Ishikawa (cell line): Measurements from ENCODE around the gene PKN2.

Experiments
- CEBPB ChIP-seq: IDR thresholded peaks from 2 replicates; pipeline ENCODE4 v1.6.1; 2012
- CREB1 ChIP-seq: IDR thresholded peaks from 2 replicates; pipeline ENCODE4 v1.6.1; 2012; ENCODE audit warnings: low read depth
- EGR1 ChIP-seq: IDR thresholded peaks from 2 replicates; pipeline ENCODE4 v1.6.1; 2012
- EP300 ChIP-seq: IDR thresholded peaks from 2 replicates; pipeline ENCODE4 v1.6.1; 2012; ENCODE audit warnings: borderline replicate concordance
- FOXM1 ChIP-seq: IDR thresholded peaks from 2 replicates; pipeline ENCODE4 v1.6.1; 2012; ENCODE audit warnings: low read depth, borderline replicate concordance
- MAX ChIP-seq: IDR thresholded peaks from 2 replicates; pipeline ENCODE4 v1.6.1; 2012
- NFIC ChIP-seq: IDR thresholded peaks from 2 replicates; pipeline ENCODE4 v1.6.1; 2012
- RAD21 ChIP-seq: IDR thresholded peaks from 2 replicates; pipeline ENCODE4 v1.6.1; 2012; ENCODE audit warnings: low read depth
- TAF1 ChIP-seq: IDR thresholded peaks from 2 replicates; pipeline ENCODE4 v1.6.1; 2012; ENCODE audit warnings: low read depth, mild to moderate bottlenecking
- TCF12 ChIP-seq: IDR thresholded peaks from 2 replicates; pipeline ENCODE4 v1.6.1; 2012; ENCODE audit warnings: low read depth
- TEAD4 ChIP-seq: IDR thresholded peaks from 2 replicates; pipeline ENCODE4 v1.6.1; 2012
- YY1 ChIP-seq: IDR thresholded peaks from 2 replicates; pipeline ENCODE4 v1.6.1; 2012; ENCODE audit warnings: low read depth
- ZBTB7A ChIP-seq: IDR thresholded peaks from 2 replicates; pipeline ENCODE4 v1.6.1; 2012; ENCODE audit warnings: low read depth
- TF ChIP-seq, protein P1 (sequence below): IDR thresholded peaks from 2 replicates; pipeline ENCODE4 v1.6.1; 2012
- TF ChIP-seq, protein P2 (sequence below): IDR thresholded peaks from 2 replicates; pipeline ENCODE4 v1.6.1; 2012; ENCODE audit warnings: low read depth, mild to moderate bottlenecking

PKN2 gene

DNA sequence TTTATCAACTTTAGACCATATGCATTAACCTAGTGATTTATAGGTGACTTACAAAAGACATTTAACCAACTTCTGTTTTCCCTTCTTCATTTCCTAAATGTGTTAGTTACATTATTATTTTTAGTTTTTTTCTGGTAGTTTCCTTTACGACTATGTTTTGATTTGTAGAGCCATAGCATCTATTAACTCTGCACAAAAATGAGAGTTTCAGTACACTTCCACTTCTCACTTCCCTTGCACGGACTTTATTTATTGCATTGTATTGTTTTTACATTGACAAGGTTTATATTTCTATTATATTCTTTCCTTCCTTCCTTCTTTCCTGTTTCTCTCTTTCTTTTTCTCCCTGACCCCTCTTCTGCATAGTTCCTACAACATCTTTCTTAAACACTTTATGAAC, 14.7 kb downstream of the PKN2 start:
- TF ChIP-seq TEAD4 (no peak), CEBPB (no peak), RAD21 (no peak), YY1 (no peak), NFIC (no peak), FOXM1 (no peak), MAX (no peak), TAF1 (no peak), EGR1 (no peak), CREB1 (no peak), TCF12 (no peak), EP300 (no peak), ZBTB7A (no peak)
- TF ChIP-seq, protein P1, sequence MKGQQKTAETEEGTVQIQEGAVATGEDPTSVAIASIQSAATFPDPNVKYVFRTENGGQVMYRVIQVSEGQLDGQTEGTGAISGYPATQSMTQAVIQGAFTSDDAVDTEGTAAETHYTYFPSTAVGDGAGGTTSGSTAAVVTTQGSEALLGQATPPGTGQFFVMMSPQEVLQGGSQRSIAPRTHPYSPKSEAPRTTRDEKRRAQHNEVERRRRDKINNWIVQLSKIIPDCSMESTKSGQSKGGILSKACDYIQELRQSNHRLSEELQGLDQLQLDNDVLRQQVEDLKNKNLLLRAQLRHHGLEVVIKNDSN, result no peak
- TF ChIP-seq, protein P2, sequence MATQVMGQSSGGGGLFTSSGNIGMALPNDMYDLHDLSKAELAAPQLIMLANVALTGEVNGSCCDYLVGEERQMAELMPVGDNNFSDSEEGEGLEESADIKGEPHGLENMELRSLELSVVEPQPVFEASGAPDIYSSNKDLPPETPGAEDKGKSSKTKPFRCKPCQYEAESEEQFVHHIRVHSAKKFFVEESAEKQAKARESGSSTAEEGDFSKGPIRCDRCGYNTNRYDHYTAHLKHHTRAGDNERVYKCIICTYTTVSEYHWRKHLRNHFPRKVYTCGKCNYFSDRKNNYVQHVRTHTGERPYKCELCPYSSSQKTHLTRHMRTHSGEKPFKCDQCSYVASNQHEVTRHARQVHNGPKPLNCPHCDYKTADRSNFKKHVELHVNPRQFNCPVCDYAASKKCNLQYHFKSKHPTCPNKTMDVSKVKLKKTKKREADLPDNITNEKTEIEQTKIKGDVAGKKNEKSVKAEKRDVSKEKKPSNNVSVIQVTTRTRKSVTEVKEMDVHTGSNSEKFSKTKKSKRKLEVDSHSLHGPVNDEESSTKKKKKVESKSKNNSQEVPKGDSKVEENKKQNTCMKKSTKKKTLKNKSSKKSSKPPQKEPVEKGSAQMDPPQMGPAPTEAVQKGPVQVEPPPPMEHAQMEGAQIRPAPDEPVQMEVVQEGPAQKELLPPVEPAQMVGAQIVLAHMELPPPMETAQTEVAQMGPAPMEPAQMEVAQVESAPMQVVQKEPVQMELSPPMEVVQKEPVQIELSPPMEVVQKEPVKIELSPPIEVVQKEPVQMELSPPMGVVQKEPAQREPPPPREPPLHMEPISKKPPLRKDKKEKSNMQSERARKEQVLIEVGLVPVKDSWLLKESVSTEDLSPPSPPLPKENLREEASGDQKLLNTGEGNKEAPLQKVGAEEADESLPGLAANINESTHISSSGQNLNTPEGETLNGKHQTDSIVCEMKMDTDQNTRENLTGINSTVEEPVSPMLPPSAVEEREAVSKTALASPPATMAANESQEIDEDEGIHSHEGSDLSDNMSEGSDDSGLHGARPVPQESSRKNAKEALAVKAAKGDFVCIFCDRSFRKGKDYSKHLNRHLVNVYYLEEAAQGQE, result no peak

DNA sequence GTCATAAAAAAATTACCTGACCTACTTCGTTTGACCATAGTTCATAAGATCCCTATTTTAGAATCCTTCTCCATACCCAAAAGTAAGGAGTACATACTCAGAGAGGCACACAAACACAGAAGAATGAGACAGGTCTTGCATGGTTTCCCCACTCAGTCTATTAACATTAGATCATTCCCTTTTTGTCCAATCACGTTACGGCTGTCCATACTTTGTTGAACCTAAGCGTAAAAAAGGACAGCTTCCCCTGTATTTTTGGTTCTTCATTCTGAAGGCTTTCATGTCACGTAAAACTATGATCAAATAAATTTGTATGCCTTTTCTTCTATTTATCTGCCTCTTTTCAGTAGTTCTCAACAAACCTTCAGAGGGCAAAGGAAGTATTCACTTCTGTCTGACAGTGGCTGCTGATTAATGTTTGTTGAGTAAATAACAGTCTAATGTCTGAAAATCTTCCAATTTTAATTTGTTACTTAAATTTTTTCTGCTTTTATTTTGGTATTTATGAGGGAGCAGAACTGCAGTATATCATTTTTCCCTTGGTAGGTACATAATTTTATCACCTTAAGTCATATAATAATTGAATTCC, 16.4 kb downstream of the PKN2 start:
- no peak for TF ChIP-seq NFIC
- TF ChIP-seq TAF1, result no peak
- no peak for TF ChIP-seq TEAD4
- no peak for TF ChIP-seq CREB1
- TF ChIP-seq, protein P1, result no peak
- TF ChIP-seq EP300, result no peak
- TF ChIP-seq MAX, result no peak
- TF ChIP-seq YY1, result no peak
- TF ChIP-seq, protein P2, result no peak
- no peak for TF ChIP-seq EGR1
- TF ChIP-seq CEBPB, result no peak
- TF ChIP-seq ZBTB7A, result no peak
- no peak for TF ChIP-seq RAD21

DNA sequence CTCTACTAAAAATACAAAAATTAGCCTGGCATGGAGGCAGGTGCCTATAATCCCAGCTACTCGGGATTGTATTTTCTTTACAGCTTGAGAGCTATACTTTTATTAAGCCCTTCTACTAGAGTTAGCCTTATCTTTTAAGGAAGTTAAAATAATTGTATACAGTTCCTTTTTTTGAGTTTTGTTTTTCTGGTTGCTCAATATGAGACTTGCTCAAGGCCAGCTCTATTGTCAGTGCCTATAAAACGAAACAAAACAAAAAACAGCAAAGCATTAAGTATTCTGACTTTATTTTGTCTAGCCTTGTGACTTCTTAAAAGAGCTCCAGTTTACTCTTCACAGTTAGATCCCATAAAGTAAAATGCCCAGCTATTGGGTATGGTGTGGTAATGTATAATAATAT, 17.2 kb downstream of the PKN2 start:
- TF ChIP-seq EP300 (no peak), NFIC (no peak), MAX (no peak), EGR1 (no peak), TAF1 (no peak), CREB1 (no peak)
- TF ChIP-seq, protein P2, result no peak

- peak; percentile 46; the same call in 1 of the 2 replicates for TF ChIP-seq CEBPB
Measured at GRCh38 chr1:88701793-88702192, 17.7 kb downstream of the PKN2 start.

GRCh38 chr1:88708011-88708410, 23.9 kb downstream of the PKN2 start:
- no peak for TF ChIP-seq CEBPB
- no peak for TF ChIP-seq FOXM1
- no peak for TF ChIP-seq YY1
- TF ChIP-seq, protein P1, result no peak
- no peak for TF ChIP-seq RAD21
- no peak for TF ChIP-seq CREB1
- no peak for TF ChIP-seq TAF1
- no peak for TF ChIP-seq EGR1
- no peak for TF ChIP-seq MAX
- TF ChIP-seq, protein P2, result no peak
- no peak for TF ChIP-seq ZBTB7A
- no peak for TF ChIP-seq NFIC
- no peak for TF ChIP-seq TEAD4
- no peak for TF ChIP-seq EP300
- no peak for TF ChIP-seq TCF12
